ENCODE data around the gene SLC35G6.
"Not testable (repeated sequence)": the region's sequence is repeated elsewhere in the genome, so short reads cannot be mapped to it uniquely, and the experiment has no call there.

The SLC35G6 gene

GRCh38 chr17:7481275-7481674 lies at the start of gene SLC35G6:
TSS of gene SLC35G6 (plus strand) at chr17:7481446. CDS start at chr17:7481517, 71 bp downstream.
- FAIRE-seq, result not testable (repeated sequence)

GRCh38 chr17:7432296-7432695 lies 49.0 kb upstream of the SLC35G6 start:
- no peak for FAIRE-seq

- no peak for FAIRE-seq
Measured at GRCh38 chr17:7435676-7436555, 45.3 kb upstream of the SLC35G6 start.

- FAIRE-seq, result no peak
Measured at GRCh38 chr17:7436556-7437368, 44.5 kb upstream of the SLC35G6 start.

GRCh38 chr17:7437369-7437863 lies 43.8 kb upstream of the SLC35G6 start:
- no peak for FAIRE-seq

GRCh38 chr17:7437950-7438614 lies 43.2 kb upstream of the SLC35G6 start:
- no peak for FAIRE-seq

- no peak for FAIRE-seq
Measured at GRCh38 chr17:7438656-7439460, 42.4 kb upstream of the SLC35G6 start.

GRCh38 chr17:7439462-7440112 lies 41.7 kb upstream of the SLC35G6 start, which contains the start of gene FGF11:
TSS of gene FGF11 (plus strand) at chr17:7439512. CDS start at chr17:7439621, 109 bp downstream.
- no peak for FAIRE-seq

GRCh38 chr17:7440113-7440833 lies 41.0 kb upstream of the SLC35G6 start:
- no peak for FAIRE-seq

- no peak for FAIRE-seq
Measured at GRCh38 chr17:7440834-7441195, 40.4 kb upstream of the SLC35G6 start.

- FAIRE-seq, result no peak
Measured at GRCh38 chr17:7441266-7441665, 40.0 kb upstream of the SLC35G6 start.

GRCh38 chr17:7442142-7442541 lies 39.1 kb upstream of the SLC35G6 start:
- FAIRE-seq, result no peak

- FAIRE-seq, result no peak
Measured at GRCh38 chr17:7443499-7444485, 37.5 kb upstream of the SLC35G6 start.

- FAIRE-seq, result no peak
Measured at GRCh38 chr17:7444682-7445618, 36.3 kb upstream of the SLC35G6 start, which contains the start of gene CHRNB1. TSS of gene CHRNB1 (plus strand) at chr17:7445061. CDS start at chr17:7445128, 67 bp downstream.

- no peak for FAIRE-seq
Measured at GRCh38 chr17:7445619-7445968, 35.7 kb upstream of the SLC35G6 start.

GRCh38 chr17:7448461-7448860 lies 32.8 kb upstream of the SLC35G6 start:
- FAIRE-seq, result no peak

- no peak for FAIRE-seq
Measured at GRCh38 chr17:7459961-7460545, 21.2 kb upstream of the SLC35G6 start.

Measured in A204.1 (cell line).